ENCODE data around the gene SYPL2. TPM values are rescaled to one million over a fixed set of nuclear protein-coding genes. Genes with fewer than 3 reads are reported as not detected.

Gene SYPL2
- total and polyA plus RNA-seq, 2 donors (not counting 1 experiment from before 2014, with no cell fraction given), result 1.7 to 1.8 TPM

- Histone ChIP-seq H3K9me3 (ENCODE audit: control insufficient read depth, insufficient read depth, low read depth, low read length) (no peaks in the 10 kb centered on the region), H3K79me2 (ENCODE audit: control insufficient read depth, insufficient read depth, low read length) (no peaks in the 10 kb centered on the region), H4K20me1 (ENCODE audit: control insufficient read depth, extremely low read depth, insufficient read depth, low read length) (no peaks in the 10 kb centered on the region), H3K4me3 (replicated peaks in 1 of 4; ENCODE audit: control extremely low read depth in 1 of 4, insufficient read depth in 1 of 4, low read depth in 3 of 4, low read length in 4 of 4) (no peak overlapping the region), H3K9ac (ENCODE audit: insufficient read depth, low read length) (no peak overlapping the region), H3K36me3 (ENCODE audit: control insufficient read depth, insufficient read depth, low read length) (no peaks in the 10 kb centered on the region), H3K4me1 (ENCODE audit: control insufficient read depth, extremely low read depth, insufficient read depth, low read length) (no peaks in the 10 kb centered on the region), H3K4me2 (ENCODE audit: extremely low read depth, insufficient read depth, low read length) (no peak overlapping the region), H3K27ac (ENCODE audit: insufficient read depth, low read length) (no peak overlapping the region), H3K27me3 (ENCODE audit: control insufficient read depth, insufficient read depth, low read length) (peaks cover 22% of the 10 kb centered on the region), H2AFZ (ENCODE audit: low read length) (no peak overlapping the region)
- DNase-seq (ENCODE audit: low read depth in 2 of 2), result no peak
- TF ChIP-seq EZH2 (IDR thresholded peaks at IDR 0.05; ENCODE audit: low read length, missing control alignments), result no peak
- TF ChIP-seq, protein P1, sequence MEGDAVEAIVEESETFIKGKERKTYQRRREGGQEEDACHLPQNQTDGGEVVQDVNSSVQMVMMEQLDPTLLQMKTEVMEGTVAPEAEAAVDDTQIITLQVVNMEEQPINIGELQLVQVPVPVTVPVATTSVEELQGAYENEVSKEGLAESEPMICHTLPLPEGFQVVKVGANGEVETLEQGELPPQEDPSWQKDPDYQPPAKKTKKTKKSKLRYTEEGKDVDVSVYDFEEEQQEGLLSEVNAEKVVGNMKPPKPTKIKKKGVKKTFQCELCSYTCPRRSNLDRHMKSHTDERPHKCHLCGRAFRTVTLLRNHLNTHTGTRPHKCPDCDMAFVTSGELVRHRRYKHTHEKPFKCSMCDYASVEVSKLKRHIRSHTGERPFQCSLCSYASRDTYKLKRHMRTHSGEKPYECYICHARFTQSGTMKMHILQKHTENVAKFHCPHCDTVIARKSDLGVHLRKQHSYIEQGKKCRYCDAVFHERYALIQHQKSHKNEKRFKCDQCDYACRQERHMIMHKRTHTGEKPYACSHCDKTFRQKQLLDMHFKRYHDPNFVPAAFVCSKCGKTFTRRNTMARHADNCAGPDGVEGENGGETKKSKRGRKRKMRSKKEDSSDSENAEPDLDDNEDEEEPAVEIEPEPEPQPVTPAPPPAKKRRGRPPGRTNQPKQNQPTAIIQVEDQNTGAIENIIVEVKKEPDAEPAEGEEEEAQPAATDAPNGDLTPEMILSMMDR (conservative IDR thresholded peaks at IDR 0.05 in 1 of 2, IDR thresholded peaks at IDR 0.05 in 1 of 2; ENCODE audit: low read depth in 1 of 2, low read length in 2 of 2), result no peak
These were observed 8.4 kb downstream of the SYPL2 start for GRCh38 chr1:109474697-109475096.

- TF ChIP-seq EZH2 (IDR thresholded peaks at IDR 0.05; ENCODE audit: low read length, missing control alignments), result no peak
- TF ChIP-seq, protein P1 (conservative IDR thresholded peaks at IDR 0.05 in 1 of 2, IDR thresholded peaks at IDR 0.05 in 1 of 2; ENCODE audit: low read depth in 1 of 2, low read length in 2 of 2), result no peak
- H3K4me3 ChIP-seq (replicated peaks in 1 of 4; ENCODE audit: control extremely low read depth in 1 of 4, insufficient read depth in 1 of 4, low read depth in 3 of 4, low read length in 4 of 4), result no peak overlapping the region
- no peaks in the 10 kb centered on the region for H3K79me2 ChIP-seq (ENCODE audit: control insufficient read depth, insufficient read depth, low read length)
- no peak overlapping the region for H3K9ac ChIP-seq (ENCODE audit: insufficient read depth, low read length)
- peaks cover 16% of the 10 kb centered on the region for H3K27me3 ChIP-seq (ENCODE audit: control insufficient read depth, insufficient read depth, low read length)
- H3K4me2 ChIP-seq (ENCODE audit: extremely low read depth, insufficient read depth, low read length), result no peak overlapping the region
- no peaks in the 10 kb centered on the region for H3K9me3 ChIP-seq (ENCODE audit: control insufficient read depth, insufficient read depth, low read depth, low read length)
- no peak overlapping the region for H2AFZ ChIP-seq (ENCODE audit: low read length)
- H4K20me1 ChIP-seq (ENCODE audit: control insufficient read depth, extremely low read depth, insufficient read depth, low read length), result no peaks in the 10 kb centered on the region
- H3K4me1 ChIP-seq (ENCODE audit: control insufficient read depth, extremely low read depth, insufficient read depth, low read length), result no peaks in the 10 kb centered on the region
- DNase-seq (ENCODE audit: low read depth in 2 of 2), result no peak
- H3K36me3 ChIP-seq (ENCODE audit: control insufficient read depth, insufficient read depth, low read length), result no peaks in the 10 kb centered on the region
- H3K27ac ChIP-seq (ENCODE audit: insufficient read depth, low read length), result no peak overlapping the region
These were observed 8.9 kb downstream of the SYPL2 start for GRCh38 chr1:109475261-109475660.

DNA sequence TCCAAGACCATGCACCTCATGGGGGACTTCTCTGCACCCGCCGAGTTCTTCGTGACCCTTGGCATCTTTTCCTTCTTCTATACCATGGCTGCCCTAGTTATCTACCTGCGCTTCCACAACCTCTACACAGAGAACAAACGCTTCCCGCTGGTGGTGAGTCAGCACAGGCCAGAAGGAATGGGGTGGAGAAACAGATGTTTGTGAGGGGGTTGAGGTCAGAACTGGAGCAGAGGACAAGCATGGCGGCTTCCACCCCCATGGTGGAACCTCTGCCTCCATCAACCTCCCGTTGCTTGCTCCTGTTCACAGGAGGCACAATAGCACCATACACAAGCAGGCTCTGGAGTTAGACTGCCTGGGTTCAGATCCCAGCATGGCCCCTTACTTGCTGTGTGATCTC, 10.5 kb downstream of the SYPL2 start:
- Histone ChIP-seq H4K20me1 (ENCODE audit: control insufficient read depth, extremely low read depth, insufficient read depth, low read length) (no peaks in the 10 kb centered on the region), H2AFZ (ENCODE audit: low read length) (no peak overlapping the region), H3K4me3 (replicated peaks in 1 of 4; ENCODE audit: control extremely low read depth in 1 of 4, insufficient read depth in 1 of 4, low read depth in 3 of 4, low read length in 4 of 4) (no peak overlapping the region), H3K36me3 (ENCODE audit: control insufficient read depth, insufficient read depth, low read length) (no peaks in the 10 kb centered on the region), H3K27ac (ENCODE audit: insufficient read depth, low read length) (no peak overlapping the region), H3K4me1 (ENCODE audit: control insufficient read depth, extremely low read depth, insufficient read depth, low read length) (no peaks in the 10 kb centered on the region), H3K9ac (ENCODE audit: insufficient read depth, low read length) (no peak overlapping the region), H3K27me3 (ENCODE audit: control insufficient read depth, insufficient read depth, low read length) (peaks cover 12% of the 10 kb centered on the region), H3K4me2 (ENCODE audit: extremely low read depth, insufficient read depth, low read length) (no peak overlapping the region), H3K79me2 (ENCODE audit: control insufficient read depth, insufficient read depth, low read length) (no peaks in the 10 kb centered on the region), H3K9me3 (ENCODE audit: control insufficient read depth, insufficient read depth, low read depth, low read length) (no peaks in the 10 kb centered on the region)
- no peak for TF ChIP-seq EZH2 (IDR thresholded peaks at IDR 0.05; ENCODE audit: low read length, missing control alignments)
- TF ChIP-seq, protein P1 (conservative IDR thresholded peaks at IDR 0.05 in 1 of 2, IDR thresholded peaks at IDR 0.05 in 1 of 2; ENCODE audit: low read depth in 1 of 2, low read length in 2 of 2), result no peak
- no peak for DNase-seq (ENCODE audit: low read depth in 2 of 2)
